GM15510 (cell line): ENCODE measurements around the gene CRTC1.

Experiments
- POLR2A ChIP-seq: IDR thresholded peaks from 3 replicates; pipeline ENCODE4 v1.6.1; 2011; ENCODE audit warnings: borderline replicate concordance; ENCODE audit not compliant: insufficient read length; ENCODE audit errors: extremely low read depth

The CRTC1 gene

DNA sequence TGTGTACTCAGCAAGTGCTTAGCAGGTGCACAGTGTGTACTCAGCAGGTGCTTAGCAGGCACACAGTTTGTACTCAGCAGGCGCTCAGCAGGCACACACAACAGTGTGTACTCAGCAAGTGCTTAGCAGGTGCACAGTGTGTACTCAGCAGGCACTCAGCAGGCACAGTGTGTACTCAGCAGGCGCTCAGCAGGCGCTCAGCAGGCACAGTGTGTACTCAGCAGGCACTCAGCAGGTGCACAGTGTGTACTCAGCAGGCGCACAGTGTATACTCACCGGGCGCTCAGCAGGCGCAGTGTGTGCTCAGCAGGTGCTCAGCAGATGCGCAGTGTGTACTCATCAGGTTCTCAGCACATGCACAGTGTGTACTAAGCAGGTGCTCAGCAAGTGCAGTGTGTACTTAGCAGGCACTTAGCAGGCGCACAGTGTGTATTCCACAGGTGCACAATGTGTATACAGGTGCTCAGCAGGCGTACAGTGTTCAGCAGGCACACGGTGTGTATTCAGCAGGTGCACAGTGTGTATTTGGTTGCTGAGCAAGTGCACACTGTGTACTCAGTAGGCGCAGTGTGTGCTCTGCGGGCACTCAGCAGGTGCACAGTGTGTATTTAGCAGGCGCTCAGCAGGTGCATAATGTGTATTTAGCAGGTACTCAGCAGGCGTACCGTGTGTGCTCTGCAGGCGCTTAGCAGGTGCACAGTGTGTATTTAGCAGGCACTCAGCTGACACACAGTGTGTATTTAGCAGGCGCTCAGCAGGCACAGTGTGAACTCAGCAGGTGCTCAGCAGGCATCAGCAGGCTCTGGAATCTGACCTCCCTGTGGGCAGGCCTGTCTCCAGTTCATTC, 15.1 kb downstream of the CRTC1 start:
- TF ChIP-seq POLR2A: no peak

DNA sequence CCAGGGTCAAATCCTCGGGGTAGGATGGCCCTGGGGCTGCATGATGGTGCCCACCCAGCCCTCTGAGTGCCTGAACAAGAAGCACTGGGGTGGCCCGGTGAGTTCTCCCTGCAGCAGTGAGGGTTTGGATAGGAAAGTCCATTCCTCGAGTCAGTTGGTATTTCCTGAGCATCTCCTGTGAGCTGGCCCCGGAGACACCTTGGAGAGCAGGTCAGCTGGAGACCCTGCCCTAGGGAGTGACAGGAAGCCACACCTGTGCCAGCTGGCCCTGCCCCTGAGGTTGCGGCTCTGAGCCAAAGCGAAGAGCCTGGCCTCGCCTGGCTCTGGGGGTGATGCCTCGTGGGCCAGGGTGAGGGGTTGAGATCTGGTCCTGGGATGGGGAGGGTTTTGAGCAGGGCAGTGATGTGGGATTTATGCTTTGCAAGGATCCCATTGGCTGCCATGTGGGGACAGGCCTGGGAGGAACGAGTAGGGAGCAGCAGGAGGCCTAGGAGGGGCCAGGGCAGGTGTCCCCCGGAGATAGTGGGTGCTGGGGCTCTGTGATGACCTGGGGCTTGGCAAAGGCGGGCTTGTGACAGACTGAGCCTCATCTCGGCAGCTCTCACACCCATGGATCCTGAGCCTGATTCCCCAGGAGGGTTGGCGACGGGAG, 16.0 kb downstream of the CRTC1 start:
- TF ChIP-seq POLR2A: no peak

GRCh38 chr19:18700501-18701249, 17.2 kb downstream of the CRTC1 start:
- TF ChIP-seq POLR2A: peak; percentile 5

DNA sequence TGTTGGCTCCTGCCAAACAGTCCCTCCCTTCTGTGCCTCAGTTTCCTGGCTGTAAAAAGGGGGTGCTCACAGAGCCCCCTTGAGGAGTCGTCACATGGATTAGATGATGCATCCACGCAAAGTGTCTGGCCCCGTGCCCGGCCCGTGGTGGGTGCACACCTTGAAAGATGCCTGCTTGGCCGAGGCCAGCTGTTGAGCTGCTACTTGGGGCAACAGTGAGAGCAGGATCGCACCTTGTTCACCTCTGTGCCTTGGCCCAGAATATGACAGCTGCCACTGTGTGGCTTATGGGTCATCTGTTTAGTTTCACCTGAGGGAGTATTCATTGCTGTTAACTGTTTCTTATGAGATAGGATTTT, 17.7 kb downstream of the CRTC1 start:
- no peak for TF ChIP-seq POLR2A

DNA sequence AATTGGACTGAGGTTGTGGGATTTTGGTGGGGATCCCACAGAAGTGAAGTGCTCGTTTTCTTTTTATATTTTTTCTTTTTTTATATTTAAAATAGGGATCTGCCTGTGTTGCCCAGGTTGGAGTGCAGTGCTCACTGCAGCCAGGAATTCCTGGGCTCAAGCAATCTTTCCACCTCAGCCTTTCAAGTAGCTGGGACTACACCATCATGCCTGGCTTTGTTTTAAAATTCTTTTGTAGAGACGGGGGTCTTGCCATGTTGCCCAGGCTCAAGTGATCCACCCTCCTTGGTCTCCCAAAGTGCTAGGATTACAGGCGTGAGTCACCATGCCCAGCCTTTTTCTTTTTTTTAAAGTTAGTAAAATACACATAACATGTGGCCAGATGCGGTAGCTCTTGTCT, 20.6 kb downstream of the CRTC1 start:
- no peak for TF ChIP-seq POLR2A

DNA sequence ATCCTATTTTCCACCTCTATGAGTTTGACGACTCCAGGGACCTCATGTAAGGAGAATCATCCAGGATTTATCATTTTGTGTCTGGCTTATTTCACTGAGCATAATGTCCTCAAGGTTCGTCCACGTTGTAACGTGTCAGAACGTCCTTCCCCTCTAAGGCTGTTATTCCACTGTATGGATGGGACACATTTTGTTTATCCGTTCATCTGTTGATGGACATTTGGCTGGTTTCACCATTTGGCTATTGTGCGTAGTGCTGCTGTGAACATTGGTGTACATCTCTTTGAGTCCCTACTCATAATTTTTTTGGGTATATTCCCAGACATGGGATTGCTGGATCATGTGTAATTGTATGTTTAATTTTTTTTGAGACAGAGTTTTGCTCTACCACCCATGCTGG, 21.5 kb downstream of the CRTC1 start:
- TF ChIP-seq POLR2A: no peak

DNA sequence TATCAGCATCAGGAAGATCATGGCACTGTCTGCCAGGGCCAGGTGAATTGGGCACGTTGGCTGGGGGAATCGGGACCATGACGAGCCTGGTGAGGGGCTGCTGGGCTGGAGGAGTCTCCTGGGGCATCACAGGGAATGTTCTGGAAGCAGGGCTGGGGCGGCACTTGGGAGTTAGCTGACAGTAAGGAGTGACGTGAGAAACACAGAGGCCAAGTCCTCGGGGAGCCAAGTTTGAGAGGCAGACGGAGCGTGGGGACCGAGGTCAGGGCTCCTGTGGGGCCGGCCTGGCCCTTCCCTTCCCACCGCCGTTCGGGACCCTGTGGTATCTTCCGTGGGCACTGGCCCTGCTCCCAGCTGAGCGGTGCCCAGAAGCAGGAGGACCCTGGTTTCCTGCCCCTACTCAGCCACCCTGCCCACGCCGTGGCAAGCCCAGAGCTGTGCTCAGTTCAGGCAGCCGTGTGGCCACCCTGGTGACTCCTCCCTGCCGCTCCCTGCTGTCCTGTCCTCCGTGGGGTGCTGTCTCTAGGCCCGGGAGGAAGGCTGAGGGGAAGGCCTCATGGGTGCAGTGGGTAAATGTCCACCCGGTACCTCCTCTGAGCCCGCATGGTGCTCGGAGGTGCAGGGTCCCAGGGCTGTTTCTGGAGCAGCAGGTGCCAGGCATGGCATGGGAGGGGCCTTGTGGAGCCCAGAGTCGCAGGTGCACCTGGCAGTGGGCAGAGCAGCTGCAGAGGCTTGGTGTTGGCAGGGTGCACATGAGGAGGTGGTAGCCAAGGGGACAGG, 25.2 kb downstream of the CRTC1 start:
- no peak for TF ChIP-seq POLR2A

DNA sequence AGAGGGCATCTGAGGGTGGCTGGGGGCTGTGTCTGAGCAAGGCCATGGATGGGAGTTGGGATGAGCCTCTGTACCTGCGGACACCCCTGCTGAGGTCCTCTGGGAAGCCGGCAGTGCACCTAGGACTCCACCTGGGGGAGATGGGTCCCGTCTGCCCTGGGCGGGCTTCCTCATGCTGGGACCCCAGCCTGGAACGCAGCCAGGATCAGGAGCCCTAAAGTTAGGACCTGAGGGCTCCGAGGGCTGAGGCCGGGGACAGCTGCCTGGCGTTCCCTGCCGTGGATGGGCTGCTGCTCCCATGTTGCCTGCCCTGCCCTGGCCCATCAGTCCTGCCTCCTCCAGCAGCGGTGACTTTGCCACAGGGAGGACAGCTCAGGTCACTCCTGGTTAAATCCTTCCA, 26.1 kb downstream of the CRTC1 start:
- TF ChIP-seq POLR2A: no peak

DNA sequence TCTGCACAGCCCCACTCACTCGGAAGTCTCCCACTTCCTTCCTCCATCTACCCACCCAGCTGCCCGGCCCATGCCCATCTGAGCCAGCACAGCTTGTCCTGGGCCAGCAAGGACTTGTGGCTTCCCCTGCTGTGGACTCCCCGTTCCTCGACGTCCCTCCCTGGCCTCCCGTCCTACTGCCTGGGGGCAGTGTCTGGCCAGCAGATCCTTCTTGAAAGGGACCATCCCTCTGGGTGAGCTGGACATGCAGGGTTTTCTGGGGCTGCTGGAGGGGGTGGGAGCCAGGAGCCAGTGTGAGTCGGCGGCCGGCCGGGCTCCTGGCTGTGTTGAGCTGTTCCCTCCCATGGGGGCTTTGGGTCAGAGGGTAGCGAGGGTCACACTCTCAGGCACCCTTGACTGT, 26.7 kb downstream of the CRTC1 start:
- no peak for TF ChIP-seq POLR2A

- TF ChIP-seq POLR2A: no peak
Measured at GRCh38 chr19:18710996-18711751, 27.7 kb downstream of the CRTC1 start.

- no peak for TF ChIP-seq POLR2A
Measured at GRCh38 chr19:18711893-18712292, 28.4 kb downstream of the CRTC1 start.

GRCh38 chr19:18712981-18713380, 29.5 kb downstream of the CRTC1 start:
- no peak for TF ChIP-seq POLR2A

GRCh38 chr19:18713550-18714117, 30.2 kb downstream of the CRTC1 start:
- no peak for TF ChIP-seq POLR2A

- no peak for TF ChIP-seq POLR2A
Measured at GRCh38 chr19:18715416-18715815, 31.9 kb downstream of the CRTC1 start.
